Astrocyte (in vitro differentiated cells and primary cell): ENCODE measurements around the gene KLK3.

Source experiments
- EZH2 ChIP-seq: IDR thresholded peaks from 2 replicates; pipeline ENCODE4 v1.6.1; 2012; ENCODE audit warnings: mild to moderate bottlenecking, low read length, inconsistent platforms; ENCODE audit not compliant: insufficient read depth
- TF ChIP-seq, protein P1 (sequence below): IDR thresholded peaks from 2 replicates; pipeline ENCODE4 v1.5.1; 2011; ENCODE audit warnings: low read depth, mild to moderate bottlenecking, inconsistent platforms, low read length, moderate library complexity; ENCODE audit not compliant: insufficient read depth

DNA sequence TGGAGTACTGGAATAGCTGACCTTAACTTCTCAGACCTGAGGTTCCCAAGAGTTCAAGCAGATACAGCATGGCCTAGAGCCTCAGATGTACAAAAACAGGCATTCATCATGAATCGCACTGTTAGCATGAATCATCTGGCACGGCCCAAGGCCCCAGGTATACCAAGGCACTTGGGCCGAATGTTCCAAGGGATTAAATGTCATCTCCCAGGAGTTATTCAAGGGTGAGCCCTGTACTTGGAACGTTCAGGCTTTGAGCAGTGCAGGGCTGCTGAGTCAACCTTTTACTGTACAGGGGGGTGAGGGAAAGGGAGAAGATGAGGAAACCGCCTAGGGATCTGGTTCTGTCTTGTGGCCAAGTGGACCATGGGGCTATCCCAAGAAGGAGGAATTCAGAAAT is 6.3 kb downstream of the KLK3 start:
- TF ChIP-seq, protein P1, sequence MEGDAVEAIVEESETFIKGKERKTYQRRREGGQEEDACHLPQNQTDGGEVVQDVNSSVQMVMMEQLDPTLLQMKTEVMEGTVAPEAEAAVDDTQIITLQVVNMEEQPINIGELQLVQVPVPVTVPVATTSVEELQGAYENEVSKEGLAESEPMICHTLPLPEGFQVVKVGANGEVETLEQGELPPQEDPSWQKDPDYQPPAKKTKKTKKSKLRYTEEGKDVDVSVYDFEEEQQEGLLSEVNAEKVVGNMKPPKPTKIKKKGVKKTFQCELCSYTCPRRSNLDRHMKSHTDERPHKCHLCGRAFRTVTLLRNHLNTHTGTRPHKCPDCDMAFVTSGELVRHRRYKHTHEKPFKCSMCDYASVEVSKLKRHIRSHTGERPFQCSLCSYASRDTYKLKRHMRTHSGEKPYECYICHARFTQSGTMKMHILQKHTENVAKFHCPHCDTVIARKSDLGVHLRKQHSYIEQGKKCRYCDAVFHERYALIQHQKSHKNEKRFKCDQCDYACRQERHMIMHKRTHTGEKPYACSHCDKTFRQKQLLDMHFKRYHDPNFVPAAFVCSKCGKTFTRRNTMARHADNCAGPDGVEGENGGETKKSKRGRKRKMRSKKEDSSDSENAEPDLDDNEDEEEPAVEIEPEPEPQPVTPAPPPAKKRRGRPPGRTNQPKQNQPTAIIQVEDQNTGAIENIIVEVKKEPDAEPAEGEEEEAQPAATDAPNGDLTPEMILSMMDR = no peak
- no peak for TF ChIP-seq EZH2
